Skin epidermis (tissue), 12 donors: Measurements from ENCODE around the gene DMAC1.

Source experiments
- H3K27ac ChIP-seq, 21 experiments: fragments of 200-600 bp; sonication (generic) in 11 of 21; one replicate each; pipeline ENCODE4 v1.5.0; 2020; ENCODE audit warnings: mild to moderate bottlenecking in 3 of 21, inconsistent platforms in 2 of 21, moderate library complexity in 2 of 21
- H3K4me3 ChIP-seq, 7 experiments: fragments of 200-600 bp; sonication (generic) in 2 of 7; one replicate each; pipeline ENCODE4 v1.5.0; 2020; ENCODE audit warnings: inconsistent platforms in 2 of 7, mild to moderate bottlenecking in 2 of 7, moderate library complexity in 1 of 7

DMAC1 gene, protein sequence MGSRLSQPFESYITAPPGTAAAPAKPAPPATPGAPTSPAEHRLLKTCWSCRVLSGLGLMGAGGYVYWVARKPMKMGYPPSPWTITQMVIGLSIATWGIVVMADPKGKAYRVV

DNA sequence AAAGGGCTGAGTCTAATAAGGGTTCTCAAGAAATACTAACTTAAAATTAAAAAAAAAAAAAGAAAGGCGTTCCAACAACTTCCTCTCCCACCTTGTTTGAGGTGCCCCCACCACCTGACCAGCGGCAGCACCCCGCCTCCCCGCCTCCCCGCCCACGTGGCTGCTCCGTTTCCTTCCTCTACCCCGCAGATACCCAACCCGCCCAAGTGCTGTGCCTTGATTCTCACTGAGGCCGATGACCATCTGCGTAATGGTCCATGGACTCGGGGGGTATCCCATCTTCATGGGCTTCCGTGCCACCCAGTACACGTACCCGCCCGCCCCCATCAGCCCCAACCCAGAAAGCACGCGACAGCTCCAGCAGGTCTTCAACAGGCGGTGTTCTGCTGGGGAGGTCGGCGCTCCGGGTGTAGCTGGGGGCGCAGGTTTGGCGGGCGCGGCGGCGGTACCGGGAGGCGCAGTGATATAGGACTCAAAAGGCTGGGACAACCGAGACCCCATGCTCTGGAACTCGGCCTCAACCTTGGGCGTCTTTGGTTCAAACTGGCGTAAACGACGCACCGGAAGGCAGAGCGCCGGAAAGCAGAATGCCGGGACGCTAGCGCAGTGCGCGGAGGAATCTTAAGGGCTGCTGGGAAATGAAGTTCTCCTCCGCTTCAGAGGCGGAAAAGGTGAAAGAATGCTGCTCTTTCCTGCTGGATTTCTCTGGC, at the start of gene DMAC1:
Gene DMAC1, minus strand, starts transcription at position 545 of the 710 bp plus-strand sequence. Its CDS starts 44 bp downstream, at position 501.
- peak within 1 kb of the TSS; percentile 87 to 97 (median 92) for H3K4me3 ChIP-seq
- H3K27ac ChIP-seq: peak within 1 kb of the TSS; percentile 62 to 97 (median 91)

DNA sequence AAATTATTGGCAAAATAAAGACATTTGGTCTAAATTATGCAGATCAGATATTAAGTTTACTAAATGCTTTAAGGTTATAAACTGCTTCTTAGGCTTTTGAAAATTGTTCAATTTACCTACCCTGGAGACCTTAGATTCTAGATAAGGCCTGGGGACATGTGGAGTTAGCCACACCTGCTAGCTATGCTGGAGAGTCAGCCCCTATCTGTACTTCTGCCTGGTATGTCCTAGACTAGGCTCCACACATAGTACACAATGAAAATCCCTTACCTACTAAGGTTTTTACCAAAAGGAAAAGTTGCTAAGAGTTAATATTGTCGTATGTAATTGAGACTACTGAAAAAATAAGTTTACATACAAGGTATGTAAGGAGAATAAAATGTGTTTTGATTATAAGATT, 49.8 kb upstream of the DMAC1 start:
- Histone ChIP-seq H3K27ac (no peak overlapping the region), H3K4me3 (no peak overlapping the region)

DNA sequence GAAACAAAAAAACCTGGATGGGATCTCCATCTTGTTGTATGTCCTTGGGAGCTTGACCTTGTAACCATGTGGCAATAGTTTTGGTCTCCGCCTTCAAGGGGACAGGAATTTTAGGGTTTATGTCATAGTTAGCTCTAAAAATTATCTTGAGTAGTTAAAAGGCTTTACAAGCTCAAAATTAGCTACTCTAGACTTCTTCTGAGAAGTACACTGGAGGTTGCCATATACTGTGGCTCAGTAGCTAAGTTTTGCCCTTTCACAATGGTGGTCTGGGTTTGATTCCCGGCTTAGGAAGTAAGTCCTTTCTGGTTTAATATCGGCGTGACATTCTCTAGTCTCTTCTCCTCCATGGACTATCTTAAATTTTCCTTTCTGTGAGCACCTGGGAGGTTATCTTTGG, 48.9 kb upstream of the DMAC1 start:
- Histone ChIP-seq H3K27ac (no peak overlapping the region), H3K4me3 (no peak overlapping the region)

DNA sequence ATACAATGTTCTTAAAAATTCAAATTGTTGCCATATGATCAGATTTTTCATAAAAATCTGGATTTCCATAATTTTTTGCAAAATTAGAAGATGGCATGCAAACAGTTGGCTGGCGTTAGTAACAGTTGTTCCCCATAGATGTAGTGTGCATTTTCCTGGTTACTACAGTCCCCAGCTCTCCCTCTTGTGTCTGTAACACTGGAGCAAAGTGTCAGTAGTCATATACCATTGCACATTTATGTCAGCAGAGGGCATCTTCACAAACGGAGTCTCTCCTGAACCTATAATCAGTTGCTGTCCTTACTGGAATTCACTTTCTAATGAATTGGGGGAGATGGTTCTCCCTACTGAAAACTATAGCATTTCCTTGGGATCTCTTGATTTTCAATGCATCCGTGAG, 44.7 kb upstream of the DMAC1 start:
- no peak overlapping the region for H3K27ac ChIP-seq
- H3K4me3 ChIP-seq: no peak overlapping the region

DNA sequence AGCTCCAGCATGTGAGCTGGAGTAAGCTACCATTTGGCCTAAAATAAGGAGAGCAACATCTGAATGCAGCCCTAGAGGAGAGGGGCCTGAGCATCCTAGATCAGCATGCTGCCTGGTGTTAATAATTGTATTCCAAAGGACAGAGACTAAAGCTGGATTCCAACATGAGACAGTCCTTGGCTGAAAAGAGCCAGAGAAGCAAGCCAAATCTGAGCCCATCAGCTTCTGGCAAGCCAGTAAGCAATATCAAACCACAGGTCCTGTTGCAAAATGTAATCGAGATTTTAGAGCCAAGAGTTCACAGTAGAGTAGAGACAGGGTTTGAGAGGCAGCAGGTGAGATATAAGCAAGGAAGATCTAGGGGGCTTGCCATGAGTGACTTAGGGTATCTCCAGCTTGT, 42.3 kb upstream of the DMAC1 start:
- no peak overlapping the region for H3K27ac ChIP-seq
- no peak overlapping the region for H3K4me3 ChIP-seq

GRCh38 chr9:7834531-7834930, 35.0 kb upstream of the DMAC1 start:
- Histone ChIP-seq H3K27ac (no peak overlapping the region), H3K4me3 (no peak overlapping the region)

DNA sequence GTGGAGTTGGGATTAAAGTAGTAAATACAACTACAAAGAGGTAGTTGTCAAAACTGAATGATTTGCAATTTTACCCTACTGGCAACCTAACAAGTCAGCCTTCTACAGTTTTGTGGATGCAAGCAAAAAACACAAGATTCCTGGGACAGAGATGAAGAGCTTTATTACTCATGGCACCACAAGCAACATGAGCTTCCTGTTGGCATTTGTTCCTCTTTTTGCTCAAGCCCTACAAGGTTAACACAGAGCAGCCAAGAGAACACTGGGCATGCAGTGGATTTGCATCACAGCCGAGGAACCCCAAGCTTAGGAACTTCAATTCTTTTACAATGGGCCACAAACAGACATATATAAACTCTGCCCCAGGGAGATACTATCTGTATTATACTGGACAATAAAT, 28.8 kb upstream of the DMAC1 start:
- no peak overlapping the region for H3K27ac ChIP-seq
- no peak overlapping the region for H3K4me3 ChIP-seq

- Histone ChIP-seq H3K27ac (no peak overlapping the region), H3K4me3 (no peak overlapping the region)
These were observed 28.2 kb upstream of the DMAC1 start for GRCh38 chr9:7827792-7828191.

DNA sequence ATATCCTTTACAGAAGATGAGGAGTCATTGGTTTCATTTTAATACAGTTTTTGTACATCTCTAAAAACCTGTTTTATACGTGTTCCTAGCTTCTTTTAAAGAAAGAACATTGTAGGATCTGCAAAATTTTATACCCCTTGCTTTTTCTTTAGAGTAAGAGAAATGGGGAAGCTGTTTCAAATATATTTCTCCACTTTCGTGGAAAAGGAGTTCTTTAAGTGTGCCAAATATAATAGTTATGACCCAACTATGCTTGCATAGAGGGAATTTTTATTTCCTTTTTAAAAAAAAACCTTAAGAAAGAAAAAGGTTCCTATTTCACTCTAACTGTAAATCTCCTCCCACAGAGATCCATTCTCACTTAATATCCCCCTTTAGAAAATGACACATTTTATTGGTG, 27.5 kb upstream of the DMAC1 start:
- H3K27ac ChIP-seq: no peak overlapping the region
- no peak overlapping the region for H3K4me3 ChIP-seq

GRCh38 chr9:7823651-7824050, 24.1 kb upstream of the DMAC1 start:
- H3K27ac ChIP-seq: no peak overlapping the region
- no peak overlapping the region for H3K4me3 ChIP-seq

GRCh38 chr9:7819984-7820383, 20.4 kb upstream of the DMAC1 start:
- Histone ChIP-seq H3K27ac (no peak overlapping the region), H3K4me3 (no peak overlapping the region)

DNA sequence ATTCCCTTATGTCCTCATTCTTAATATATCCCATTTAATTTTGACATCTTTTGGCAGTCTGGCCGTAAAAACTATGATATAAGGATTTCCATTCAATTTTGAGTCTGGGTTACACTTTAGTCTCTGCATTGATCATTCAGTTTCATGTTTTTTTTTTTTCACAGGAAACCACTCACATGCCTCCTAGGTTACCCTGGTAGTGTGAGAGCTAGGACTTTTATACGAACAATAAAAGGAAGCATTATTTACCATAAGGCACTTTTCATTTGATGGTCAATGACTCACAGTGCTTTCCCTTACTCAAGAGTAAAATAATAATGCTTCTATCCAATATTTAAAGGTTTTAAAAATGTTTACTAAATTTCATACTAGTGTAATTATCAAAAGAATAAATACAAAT, 16.4 kb upstream of the DMAC1 start:
- Histone ChIP-seq H3K27ac (no peak overlapping the region), H3K4me3 (no peak overlapping the region)

- Histone ChIP-seq H3K27ac (no peak overlapping the region), H3K4me3 (no peak overlapping the region)
These were observed 13.5 kb upstream of the DMAC1 start for GRCh38 chr9:7813030-7813429.

- H3K27ac ChIP-seq: no peak overlapping the region
These were observed 12.1 kb upstream of the DMAC1 start for GRCh38 chr9:7811677-7812076.

GRCh38 chr9:7802666-7803065, 3.1 kb upstream of the DMAC1 start:
- Histone ChIP-seq H3K27ac (no peak overlapping the region), H3K4me3 (no peak overlapping the region)

More at GRCh38 chr9:7811677-7812076, 12.1 kb upstream of the DMAC1 start:
- H3K4me3 ChIP-seq: no peak overlapping the region

- Histone ChIP-seq H3K4me3 (peak overlapping the region; percentile 87 to 97 (median 92)), H3K27ac (peak overlapping the region in 20 of 21 experiments; percentile 83 to 97 (median 92))
These were observed 337 bp upstream of the DMAC1 start for GRCh38 chr9:7799944-7800285.

GRCh38 chr9:7794196-7794595, 5.4 kb downstream of the DMAC1 start:
- Histone ChIP-seq H3K27ac (no peak overlapping the region), H3K4me3 (no peak overlapping the region)

GRCh38 chr9:7791394-7791793, 8.2 kb downstream of the DMAC1 start:
- no peak overlapping the region for H3K4me3 ChIP-seq
- H3K27ac ChIP-seq: no peak overlapping the region

GRCh38 chr9:7790819-7791182, 8.8 kb downstream of the DMAC1 start:
- Histone ChIP-seq H3K27ac (no peak overlapping the region), H3K4me3 (no peak overlapping the region)

DNA sequence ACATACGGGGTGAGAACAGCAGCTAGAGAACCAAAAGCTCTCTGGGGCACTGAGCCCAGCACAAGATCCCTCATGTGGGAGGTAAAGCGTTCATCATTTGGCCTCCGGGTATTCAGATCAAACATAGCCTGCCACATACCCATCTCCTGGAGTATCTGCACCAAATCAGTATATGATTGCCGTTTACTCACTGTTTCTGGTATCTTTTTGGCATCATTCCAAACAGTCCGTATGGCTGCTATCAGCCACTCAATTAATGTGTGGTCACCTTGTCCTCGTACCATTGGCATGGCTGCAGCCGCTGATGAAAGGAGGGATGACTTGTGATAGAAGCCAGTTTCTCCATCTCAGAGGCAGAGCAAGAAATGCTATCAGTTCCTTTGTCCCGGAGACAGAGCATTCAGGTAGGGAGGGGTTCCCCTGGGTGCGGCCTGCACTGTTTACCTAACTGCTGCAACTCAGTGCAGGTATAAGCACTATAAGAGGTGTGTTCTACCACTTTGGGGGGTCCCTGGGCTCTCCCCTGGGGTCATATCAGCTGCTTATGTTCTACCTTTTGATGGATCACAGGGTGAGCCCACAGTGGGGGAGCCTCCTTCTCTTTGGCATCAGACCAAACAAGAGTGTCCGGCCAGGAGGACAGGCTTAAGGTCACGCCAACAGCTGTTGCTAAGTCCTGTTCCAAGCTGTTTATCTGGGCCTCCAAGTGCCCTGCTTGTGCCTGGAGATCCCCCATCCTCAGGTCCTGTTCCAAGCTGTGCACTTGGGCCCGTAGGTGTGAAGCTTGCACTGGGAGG, 9.4 kb downstream of the DMAC1 start:
- no peak overlapping the region for H3K4me3 ChIP-seq
- H3K27ac ChIP-seq: no peak overlapping the region

DNA sequence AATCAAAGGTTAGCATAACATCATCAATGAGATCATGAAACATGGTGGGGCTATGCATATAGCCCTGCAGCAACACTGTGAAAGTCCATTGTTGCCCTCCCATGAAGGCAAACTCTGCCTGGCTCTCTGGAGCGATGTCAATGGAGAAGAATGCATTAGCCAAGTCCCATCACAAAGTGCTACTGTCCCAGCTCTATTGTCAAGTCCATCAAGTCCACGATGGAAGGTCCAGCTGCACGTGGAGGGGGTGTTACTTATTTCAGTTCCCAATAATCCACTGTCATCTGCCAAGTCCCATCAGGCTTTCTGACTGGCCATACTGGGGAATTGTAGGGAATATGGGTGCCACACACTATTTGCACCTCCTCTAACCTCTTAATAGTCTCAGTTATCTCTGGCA, 10.8 kb downstream of the DMAC1 start:
- Histone ChIP-seq H3K27ac (no peak overlapping the region), H3K4me3 (no peak overlapping the region)
